GM19328 (cell line): Measurements from ENCODE around the gene CDC25C.
"Not testable (repeated sequence)": the region's sequence is repeated elsewhere in the genome, so short reads cannot be mapped to it uniquely, and the experiment has no call there.

Experiments
- ATAC-seq: cut with Tn5 transposase; IDR thresholded peaks from one replicate; pipeline ENCODE4 v1.9.1; 2021; ENCODE audit warnings: mild to moderate bottlenecking, moderate library complexity; ENCODE audit not compliant: unreplicated experiment

Gene CDC25C

GRCh38 chr5:138349852-138350562 lies 18.4 kb upstream of the CDC25C start:
- ATAC-seq = no peak

DNA sequence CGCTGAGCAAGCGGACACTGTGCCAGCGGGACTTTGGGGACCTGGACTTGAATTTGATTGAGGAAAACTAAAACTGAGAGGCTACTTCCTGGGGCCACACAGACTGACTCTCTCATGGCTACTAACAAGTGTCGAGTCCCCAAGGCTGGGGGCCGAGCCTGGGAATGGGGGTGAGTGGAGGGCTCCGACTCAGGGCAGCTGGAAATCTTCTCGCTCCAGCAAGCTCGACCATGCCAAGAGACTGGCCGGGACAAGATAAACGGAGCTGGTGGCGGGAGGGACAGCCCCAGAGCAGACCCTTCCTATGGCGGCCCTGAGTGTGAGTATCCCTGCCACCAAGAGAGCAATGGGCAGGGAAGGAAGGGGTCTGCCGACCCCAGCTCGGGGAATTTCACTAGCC lies 15.3 kb upstream of the CDC25C start:
- no peak for ATAC-seq

DNA sequence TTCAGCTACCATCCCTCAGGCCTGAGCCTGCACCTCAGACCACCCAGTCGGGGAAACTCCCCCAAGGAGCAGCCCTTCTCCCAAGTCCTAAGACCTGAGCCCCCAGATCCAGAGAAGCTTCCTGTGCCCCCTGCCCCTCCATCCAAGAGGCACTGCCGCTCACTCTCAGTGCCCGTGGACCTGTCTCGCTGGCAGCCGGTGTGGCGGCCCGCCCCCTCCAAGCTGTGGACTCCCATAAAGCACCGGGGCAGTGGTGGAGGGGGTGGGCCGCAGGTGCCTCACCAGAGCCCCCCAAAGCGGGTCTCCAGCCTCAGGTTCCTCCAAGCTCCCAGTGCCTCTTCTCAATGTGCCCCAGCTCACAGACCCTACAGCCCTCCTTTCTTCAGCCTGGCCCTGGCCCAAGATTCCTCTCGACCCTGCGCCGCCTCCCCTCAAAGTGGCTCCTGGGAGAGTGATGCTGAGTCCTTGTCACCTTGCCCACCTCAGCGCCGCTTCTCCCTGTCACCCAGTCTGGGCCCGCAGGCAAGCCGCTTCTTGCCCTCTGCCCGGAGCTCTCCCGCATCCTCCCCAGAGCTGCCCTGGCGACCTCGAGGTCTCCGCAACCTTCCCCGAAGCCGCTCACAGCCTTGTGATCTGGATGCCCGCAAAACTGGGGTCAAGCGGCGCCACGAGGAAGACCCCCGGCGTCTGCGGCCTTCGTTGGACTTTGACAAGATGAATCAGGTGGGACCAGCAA lies 13.5 kb upstream of the CDC25C start:
- no peak for ATAC-seq

- ATAC-seq = no peak
These were observed 8.4 kb upstream of the CDC25C start for GRCh38 chr5:138340008-138340407.

- no peak for ATAC-seq
These were observed 7.9 kb upstream of the CDC25C start for GRCh38 chr5:138339464-138339863.

DNA sequence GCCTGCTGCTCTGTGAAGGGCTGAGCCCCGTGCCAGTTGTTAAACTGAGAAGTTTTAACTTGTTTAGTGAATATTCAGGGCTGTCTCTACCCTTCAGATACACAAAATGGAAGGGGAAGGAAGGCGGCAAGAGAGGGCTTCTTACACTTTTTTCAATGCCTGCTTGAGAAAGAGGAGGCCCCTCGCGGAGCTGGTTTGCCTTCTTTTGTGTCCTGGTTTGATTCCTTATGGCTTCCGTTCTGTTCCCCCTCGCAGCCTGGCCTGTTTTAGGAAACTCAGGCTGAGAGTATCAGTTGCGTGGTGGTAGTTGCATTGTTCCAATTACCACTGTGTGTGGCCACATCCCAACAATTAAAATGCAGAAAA lies 7.5 kb upstream of the CDC25C start:
- no peak for ATAC-seq

DNA sequence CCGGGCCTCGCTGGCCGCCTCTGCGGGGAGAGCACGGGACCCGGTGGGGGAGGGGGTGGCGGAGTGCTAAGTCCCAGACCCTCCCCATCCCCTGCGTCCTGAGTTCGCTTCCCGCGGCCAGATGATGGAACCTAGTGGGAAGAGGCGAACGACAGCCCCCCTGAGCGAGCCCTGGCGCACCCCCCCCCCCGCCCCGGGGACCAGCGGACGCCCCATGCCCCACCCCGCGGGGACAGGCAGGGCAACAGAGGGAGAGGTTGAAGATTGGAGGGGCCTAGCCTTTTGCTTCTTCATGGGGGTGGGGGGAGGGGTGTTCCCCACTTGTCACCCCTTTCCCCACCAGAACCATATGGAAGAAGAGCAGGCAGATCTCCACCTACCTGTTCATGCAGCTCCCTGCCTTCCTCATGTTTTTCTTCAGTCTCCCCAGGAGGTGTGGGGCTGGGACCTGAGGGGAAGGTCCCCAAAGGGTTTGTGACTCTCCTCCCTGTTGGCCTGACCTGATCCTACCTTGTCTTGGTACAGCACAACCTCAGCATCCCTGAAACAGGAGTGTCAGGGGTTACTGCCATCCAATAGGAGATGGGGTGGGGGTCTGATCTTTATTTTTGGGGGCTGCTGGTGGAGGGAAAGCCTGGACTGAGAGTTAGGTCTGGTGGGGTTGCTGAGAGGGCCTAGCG lies 6.9 kb upstream of the CDC25C start:
- no peak for ATAC-seq

GRCh38 chr5:138337685-138338410 lies 6.2 kb upstream of the CDC25C start, which contains the start of gene FAM53C:
FAM53C (plus strand) TSS chr5:138338266; CDS start chr5:138341336, 3,070 bp downstream.
- peak; percentile 83 for ATAC-seq

GRCh38 chr5:138336952-138337684 lies 5.5 kb upstream of the CDC25C start:
- peak; percentile 3 for ATAC-seq

DNA sequence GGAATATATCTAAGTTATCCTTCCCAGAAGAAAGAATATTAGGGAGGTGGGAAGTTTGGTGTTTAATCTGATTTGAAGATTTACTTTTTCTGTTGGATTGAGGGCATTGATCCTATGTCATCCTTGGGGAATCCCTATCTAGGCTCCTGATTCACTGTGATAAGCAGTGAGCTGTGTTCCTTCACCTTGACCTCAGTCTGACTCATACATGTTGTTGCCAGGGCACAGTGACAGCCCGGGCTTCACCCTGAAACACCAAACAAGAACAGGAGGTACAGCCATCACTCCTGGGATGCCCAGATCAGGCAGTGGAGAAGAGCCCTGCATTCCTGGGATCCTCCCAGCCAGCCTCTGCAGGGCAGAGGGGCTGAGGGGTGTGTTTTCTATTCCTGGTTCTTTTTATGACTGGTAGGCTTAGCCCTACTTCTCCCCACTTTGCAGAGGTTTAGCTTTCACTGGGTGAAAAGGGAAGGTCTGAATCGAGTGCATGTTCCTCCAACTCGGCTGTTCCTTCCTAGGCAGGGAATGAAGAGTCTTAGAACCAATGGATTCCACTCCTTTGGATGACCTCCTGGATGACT lies 3.4 kb upstream of the CDC25C start:
- ATAC-seq = no peak

- no peak for ATAC-seq
These were observed 673 bp downstream of the CDC25C start for GRCh38 chr5:138330813-138331448.

- not testable (repeated sequence) for ATAC-seq
These were observed 13.4 kb downstream of the CDC25C start for GRCh38 chr5:138318211-138318610.

GRCh38 chr5:138316355-138316754 lies 15.2 kb downstream of the CDC25C start:
- ATAC-seq = no peak

GRCh38 chr5:138315751-138316278 lies 15.8 kb downstream of the CDC25C start:
- no peak for ATAC-seq

DNA sequence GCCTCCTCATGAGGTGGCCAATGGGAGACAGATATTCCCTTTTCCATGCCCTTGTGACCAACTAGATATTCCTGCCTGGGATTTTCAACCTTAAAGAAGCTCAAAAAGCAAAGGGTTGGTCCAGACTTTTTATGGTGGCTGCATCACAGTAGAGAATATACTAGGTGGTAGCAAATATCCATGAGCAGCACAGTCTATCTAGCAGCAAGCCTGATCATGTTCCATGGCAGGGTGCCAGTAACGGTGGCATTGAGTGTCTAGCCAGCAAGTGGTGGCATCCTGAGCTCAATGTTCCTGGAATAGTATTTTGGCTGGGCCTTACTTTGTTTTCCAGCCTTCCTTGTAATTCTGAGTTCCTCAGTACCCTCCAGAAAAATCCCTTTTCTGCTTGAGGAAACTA lies 25.8 kb downstream of the CDC25C start:
- no peak for ATAC-seq

DNA sequence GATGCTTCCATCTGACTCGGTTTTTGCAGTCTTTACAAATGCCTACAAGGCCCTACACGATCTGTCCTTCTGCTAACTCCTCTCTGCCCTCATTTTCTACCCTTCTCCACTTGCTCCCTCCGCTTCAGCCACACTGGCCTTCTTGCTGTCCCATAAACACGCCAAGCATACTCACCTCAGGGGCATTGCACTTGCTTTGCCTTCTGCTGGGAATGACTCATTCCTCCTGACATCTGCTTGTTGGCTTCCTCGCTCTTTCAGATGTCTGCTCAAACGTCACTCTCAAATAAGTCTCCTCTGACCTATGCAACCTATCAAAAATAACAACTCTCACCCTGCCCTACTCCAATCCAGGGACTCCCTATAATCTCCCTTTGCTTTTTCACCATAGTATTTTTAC lies 28.2 kb downstream of the CDC25C start:
- no peak for ATAC-seq

DNA sequence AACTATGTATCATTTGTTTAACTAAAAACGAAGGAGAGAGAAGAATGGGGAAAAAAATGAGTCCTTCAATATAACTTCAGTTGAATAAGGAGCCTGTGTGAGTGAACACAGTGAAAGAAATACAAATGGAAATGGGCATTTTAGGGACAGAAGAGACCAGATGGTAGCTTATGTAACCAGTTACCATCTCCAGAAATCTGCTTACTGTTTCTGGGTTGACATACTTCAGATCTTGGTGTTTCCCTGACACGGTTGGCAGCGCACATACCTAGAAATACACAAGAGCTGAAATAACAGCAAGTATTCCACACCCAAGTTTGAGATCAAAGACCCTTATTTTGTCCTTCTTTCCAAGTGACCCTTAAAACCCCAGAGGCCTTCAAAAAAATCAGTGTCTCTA lies 42.3 kb downstream of the CDC25C start:
- no peak for ATAC-seq

GRCh38 chr5:138287246-138287645 lies 44.4 kb downstream of the CDC25C start:
- no peak for ATAC-seq

DNA sequence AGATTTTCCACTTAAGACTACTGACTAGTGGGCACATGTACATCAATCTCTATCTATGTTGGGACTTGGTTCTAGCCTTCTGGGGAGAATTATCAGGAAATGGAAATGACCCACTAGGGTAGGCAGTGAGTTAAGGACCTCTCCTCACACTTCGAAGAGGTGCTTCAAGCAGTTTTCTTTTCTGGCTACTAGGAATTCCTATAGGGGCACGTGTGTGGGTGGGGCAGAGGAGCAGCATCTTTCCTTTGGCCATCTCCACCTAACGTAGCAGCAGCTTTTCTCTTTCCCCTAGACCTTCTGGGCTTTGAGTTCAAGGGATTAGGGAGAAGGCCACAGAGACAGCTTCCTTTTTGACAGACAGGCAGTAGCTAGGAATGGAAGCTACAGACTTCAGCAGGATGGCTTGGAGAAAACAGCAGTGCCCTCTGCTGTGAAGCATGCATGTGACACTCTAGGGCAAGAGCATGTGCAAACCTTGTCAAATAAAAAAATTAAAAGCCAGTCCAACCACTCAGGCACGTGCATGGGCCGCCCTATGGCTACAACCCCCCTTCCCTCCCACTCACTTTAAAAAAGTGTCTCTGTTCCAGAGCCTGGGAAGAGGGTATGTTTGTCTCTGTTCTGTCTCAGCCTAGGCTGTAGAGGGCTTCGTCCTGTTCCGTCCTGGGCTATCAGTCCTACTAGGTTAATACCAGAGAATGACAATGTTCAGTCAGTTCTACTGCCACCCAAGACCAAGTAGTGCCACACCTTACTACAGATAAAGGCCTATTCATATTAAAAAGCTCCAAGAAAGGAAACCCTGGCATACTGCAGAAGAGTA lies 48.5 kb downstream of the CDC25C start:
- ATAC-seq = no peak
